ENCODE data around the gene RNF115.

DNA sequence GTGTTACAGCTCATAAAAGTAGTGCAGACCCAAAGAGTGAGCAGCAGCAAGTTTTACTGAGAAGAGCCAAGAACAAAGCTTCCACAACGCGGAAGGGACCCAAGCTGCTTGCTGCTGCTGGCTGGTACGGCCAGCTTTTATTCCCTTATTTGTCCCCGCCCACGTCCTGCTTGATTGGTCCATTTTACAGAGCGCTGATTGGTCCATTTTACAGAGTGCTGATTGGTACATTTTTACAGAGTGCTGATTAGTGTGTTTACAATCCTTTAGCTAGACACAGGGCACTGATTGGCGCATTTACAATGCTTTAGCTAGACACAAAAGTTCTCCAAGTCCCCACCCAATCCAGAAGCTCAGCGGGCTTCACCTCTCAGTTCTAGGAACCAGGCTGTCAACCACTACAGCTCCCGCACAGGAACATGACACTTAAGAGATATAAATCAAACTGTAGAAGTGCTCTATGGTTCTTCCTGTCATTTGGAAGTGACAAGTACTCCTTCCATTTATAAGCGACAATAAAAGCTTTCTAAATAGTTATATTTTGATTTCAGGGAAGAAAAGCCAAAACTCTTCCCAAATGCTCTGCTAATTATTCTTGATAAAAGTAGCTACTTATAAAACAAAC is 28.5 kb downstream of the RNF115 start:
- TF ChIP-seq, protein P1, sequence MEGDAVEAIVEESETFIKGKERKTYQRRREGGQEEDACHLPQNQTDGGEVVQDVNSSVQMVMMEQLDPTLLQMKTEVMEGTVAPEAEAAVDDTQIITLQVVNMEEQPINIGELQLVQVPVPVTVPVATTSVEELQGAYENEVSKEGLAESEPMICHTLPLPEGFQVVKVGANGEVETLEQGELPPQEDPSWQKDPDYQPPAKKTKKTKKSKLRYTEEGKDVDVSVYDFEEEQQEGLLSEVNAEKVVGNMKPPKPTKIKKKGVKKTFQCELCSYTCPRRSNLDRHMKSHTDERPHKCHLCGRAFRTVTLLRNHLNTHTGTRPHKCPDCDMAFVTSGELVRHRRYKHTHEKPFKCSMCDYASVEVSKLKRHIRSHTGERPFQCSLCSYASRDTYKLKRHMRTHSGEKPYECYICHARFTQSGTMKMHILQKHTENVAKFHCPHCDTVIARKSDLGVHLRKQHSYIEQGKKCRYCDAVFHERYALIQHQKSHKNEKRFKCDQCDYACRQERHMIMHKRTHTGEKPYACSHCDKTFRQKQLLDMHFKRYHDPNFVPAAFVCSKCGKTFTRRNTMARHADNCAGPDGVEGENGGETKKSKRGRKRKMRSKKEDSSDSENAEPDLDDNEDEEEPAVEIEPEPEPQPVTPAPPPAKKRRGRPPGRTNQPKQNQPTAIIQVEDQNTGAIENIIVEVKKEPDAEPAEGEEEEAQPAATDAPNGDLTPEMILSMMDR (conservative IDR thresholded peaks at IDR 0.05 in 1 of 2, IDR thresholded peaks at IDR 0.05 in 1 of 2; ENCODE audit: extremely low read depth in 1 of 2, insufficient read depth in 1 of 2, low read depth in 1 of 2, low read length in 2 of 2), result no peak
- TF ChIP-seq EZH2 (IDR thresholded peaks at IDR 0.05; ENCODE audit: borderline replicate concordance, low read length), result no peak

All from mammary epithelial cell (primary cell).